Kidney epithelial cell (primary cell): Measurements from ENCODE around the gene ZNF362. TPM values are rescaled to one million over a fixed set of nuclear protein-coding genes. Genes with fewer than 3 reads are reported as not detected.

Source experiments
- DNase-seq: peaks from one replicate; pipeline ENCODE4 v3.0.0-alpha.2; 2010; ENCODE audit warnings: low read depth
- H3K27me3 ChIP-seq: 2 replicates; pipeline ENCODE4 v1.6.0; 2011; ENCODE audit warnings: low read length; ENCODE audit not compliant: control insufficient read depth, insufficient read depth
- H3K36me3 ChIP-seq: 2 replicates; pipeline ENCODE4 v1.5.1; 2011; ENCODE audit warnings: low read length; ENCODE audit not compliant: control insufficient read depth, insufficient read depth
- H3K4me3 ChIP-seq: 2 replicates; pipeline ENCODE4 v1.5.1; 2011; ENCODE audit warnings: low read depth, mild to moderate bottlenecking, control low read depth, low read length
- total RNA-seq: library from RNA; depleted of rRNA; stranded (reverse); fragments of >200 nt; gene quantifications from 2 replicates; pipeline ENCODE4 v1.2.3, GENCODE V29; 2015
- TF ChIP-seq, protein P1 (sequence below): IDR thresholded peaks from 2 replicates; pipeline ENCODE4 v1.5.1; 2011; ENCODE audit warnings: mild to moderate bottlenecking, moderate library complexity, low read length, control low read depth, inconsistent platforms; ENCODE audit not compliant: insufficient read depth, poor library complexity, severe bottlenecking

ZNF362 gene
- total RNA-seq, 1 donor from 2014 or later, result 26.0 TPM

DNA sequence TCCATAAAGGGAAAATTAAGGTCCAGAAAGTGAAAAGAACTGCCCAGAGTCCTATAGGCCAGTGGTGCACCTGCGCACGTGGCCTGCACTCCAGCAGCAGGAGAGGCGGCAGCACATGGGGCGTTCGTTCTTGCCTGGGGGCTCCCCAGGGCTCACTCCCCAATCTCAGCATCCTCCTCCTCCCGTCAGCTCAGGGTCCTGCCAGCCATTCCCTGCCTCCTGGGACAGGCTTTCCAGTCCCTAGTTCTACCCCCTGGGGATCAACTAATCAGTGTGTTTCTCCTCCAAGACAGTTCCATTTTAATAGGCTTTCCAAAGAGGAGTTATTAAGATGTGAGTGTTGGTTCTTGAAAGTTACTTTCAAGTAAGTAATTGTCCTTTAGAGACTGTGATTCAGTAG is 65.8 kb downstream of the ZNF362 start:
- H3K27me3 ChIP-seq, result no peaks in the 10 kb centered on the region
- H3K36me3 ChIP-seq, result peaks cover 12% of the 10 kb centered on the region
- no peak for DNase-seq
- TF ChIP-seq, protein P1, sequence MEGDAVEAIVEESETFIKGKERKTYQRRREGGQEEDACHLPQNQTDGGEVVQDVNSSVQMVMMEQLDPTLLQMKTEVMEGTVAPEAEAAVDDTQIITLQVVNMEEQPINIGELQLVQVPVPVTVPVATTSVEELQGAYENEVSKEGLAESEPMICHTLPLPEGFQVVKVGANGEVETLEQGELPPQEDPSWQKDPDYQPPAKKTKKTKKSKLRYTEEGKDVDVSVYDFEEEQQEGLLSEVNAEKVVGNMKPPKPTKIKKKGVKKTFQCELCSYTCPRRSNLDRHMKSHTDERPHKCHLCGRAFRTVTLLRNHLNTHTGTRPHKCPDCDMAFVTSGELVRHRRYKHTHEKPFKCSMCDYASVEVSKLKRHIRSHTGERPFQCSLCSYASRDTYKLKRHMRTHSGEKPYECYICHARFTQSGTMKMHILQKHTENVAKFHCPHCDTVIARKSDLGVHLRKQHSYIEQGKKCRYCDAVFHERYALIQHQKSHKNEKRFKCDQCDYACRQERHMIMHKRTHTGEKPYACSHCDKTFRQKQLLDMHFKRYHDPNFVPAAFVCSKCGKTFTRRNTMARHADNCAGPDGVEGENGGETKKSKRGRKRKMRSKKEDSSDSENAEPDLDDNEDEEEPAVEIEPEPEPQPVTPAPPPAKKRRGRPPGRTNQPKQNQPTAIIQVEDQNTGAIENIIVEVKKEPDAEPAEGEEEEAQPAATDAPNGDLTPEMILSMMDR, result no peak
- H3K4me3 ChIP-seq, result no peak overlapping the region

DNA sequence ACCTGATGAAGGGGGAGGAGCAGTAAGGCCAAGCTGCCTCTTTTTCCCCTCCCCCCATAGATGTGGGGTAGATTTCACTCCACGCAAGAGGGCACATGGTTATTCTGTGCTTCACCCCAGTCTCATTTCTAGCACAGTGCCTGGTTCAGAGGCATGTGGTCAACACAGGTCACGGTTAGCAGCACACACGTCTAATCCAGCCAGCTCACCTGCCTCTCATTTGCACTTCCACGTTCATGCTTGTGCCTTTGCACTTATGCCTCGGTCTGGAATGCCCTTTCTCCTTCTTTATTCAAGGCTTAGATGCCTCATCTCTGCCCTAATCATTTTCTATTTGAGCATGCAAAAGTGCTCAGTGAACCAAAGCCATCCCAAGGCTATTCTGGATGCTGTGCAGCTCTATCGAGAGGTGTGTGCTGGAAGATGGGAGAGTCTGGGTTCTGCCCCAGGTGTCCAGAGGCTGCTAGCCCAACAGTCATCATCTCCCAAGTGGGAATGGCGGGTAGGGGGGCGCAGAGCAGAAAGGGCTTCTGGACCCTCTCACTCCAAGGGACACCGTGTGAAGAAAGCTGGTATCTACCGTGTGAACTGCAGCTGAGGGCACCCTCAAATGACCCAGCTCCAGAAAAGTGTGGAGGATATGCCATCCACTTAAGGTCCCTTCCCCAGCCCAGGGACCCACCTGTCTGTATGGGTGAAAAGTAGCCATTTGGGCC is 66.7 kb downstream of the ZNF362 start:
- no peak overlapping the region for H3K4me3 ChIP-seq
- H3K36me3 ChIP-seq, result peaks cover 12% of the 10 kb centered on the region
- TF ChIP-seq, protein P1, result no peak
- H3K27me3 ChIP-seq, result no peaks in the 10 kb centered on the region
- DNase-seq, result no peak

DNA sequence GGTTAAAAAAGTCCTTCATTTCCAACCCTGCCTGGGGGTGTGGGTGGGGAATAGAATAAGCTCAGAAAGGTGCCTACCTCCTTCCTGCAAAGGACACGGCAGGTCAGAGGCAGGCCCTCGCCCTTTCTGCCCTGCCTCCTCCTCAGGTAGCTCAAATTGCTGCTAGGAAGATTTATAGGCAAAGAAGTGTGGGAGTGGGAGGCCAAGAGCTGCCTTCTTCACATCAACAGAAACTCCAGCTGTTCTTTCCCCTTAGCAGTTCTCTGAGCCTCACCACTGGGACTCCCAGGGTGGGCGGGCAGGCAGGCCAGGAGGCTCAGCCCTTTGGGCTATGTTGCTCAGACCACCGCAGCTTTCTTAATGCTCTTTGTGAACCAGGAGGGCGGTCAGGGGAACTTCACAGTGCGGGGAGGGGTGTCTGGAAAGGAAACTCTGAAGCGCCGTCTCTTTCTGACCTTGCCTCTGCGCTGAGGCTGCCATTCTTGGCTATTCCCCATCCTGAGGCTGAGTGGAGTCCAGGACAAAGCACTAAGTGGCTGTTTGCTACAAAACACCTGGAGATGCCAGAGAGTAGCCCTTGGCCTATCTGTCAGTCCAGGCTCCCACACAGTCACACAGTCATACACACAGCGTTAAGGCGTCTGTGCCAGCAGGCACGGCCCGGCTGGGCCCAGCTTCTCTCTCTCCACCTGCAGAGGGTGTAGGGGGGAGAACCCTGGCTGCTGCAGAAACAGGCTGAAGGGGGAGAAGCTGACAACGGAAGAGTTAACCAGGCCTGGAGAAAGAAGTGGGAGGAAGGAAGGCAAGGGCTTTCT is 67.6 kb downstream of the ZNF362 start:
- DNase-seq, result no peak
- peaks cover 13% of the 10 kb centered on the region for H3K36me3 ChIP-seq
- TF ChIP-seq, protein P1, result no peak
- H3K4me3 ChIP-seq, result no peak overlapping the region
- no peaks in the 10 kb centered on the region for H3K27me3 ChIP-seq

DNA sequence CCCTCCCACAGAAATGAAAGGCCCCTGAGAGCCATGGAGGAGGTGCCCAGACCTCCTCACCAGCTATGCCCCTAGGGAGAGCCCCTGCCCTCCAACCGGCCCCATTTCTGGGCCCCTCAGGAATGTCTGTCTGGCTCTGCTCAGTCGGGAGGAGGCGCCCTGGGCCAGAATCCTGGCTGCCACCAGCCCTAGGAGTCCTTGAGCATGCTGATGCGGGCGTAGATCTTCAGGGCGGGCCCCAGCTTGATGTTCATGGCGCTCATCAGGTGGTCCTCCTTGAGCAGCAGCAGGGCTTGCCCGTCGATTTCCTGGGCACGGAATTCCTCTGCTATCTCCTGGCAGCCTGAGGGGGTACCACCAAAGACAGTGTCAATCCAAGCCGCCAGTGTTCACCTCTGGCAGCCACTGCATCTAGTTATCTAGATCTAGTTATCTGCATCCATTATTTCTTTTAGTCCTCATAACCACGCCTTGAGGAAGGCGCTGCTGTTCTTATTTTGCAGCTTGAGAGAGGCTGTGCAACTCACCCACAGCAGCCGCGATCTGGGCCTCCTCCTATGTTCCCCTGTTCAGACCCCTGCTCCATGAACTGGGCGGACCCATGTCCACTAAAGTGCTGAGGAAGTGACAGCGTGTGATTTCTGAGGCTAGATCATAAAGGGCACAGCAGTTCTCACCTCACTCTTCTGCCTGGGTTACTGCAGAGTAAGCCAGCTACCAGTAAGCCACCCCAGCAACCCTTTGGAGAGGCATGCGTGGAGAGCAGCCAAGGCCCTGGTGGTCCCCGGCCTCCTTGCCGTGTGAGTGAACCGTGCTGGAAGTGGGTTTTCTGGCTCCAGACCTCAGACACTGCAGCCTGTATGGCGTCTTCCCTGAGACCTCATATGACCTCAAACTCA is 68.6 kb downstream of the ZNF362 start:
- TF ChIP-seq, protein P1, result no peak
- no peak for DNase-seq
- H3K4me3 ChIP-seq, result no peak overlapping the region
- H3K27me3 ChIP-seq, result no peaks in the 10 kb centered on the region
- H3K36me3 ChIP-seq, result peaks cover 17% of the 10 kb centered on the region

DNA sequence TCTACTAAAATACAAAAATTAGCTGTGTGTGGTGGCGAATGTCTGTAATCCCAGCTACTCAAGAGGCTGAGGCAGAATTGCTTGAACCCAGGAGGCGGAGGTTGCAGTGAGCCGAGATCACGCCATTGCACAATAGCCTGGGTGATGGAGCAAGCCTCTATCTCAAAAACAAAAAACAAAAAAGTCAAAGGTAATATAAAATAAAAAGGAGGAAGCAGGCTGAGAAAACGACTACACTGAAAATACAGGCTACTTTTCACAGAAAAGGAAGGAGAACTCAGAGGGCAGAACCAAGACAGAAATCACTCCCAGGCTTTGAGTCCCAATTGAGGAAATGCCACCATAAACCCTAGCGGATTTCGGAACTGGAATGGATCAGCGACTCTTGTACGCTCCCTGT is 70.5 kb downstream of the ZNF362 start:
- peaks cover 20% of the 10 kb centered on the region for H3K36me3 ChIP-seq

More for the DNA sequence above, 70.5 kb downstream of the ZNF362 start:
- TF ChIP-seq, protein P1, result no peak
- DNase-seq, result no peak
- no peak overlapping the region for H3K4me3 ChIP-seq
- H3K27me3 ChIP-seq, result no peaks in the 10 kb centered on the region
